Esophagus (tissue), 2 donors: ENCODE data around the gene VAMP7. TPM values are rescaled to one million over a fixed set of nuclear protein-coding genes. Genes with fewer than 3 reads are reported as not detected.
"Not testable (repeated sequence)": the region's sequence is repeated elsewhere in the genome, so short reads cannot be mapped to it uniquely, and the experiment has no call there.

ENCODE experiments used
- H3K27ac ChIP-seq, 2 donors: one replicate each; pipeline ENCODE4 v1.5.1; 2013; ENCODE audit warnings: low read depth in 2 of 2, mild to moderate bottlenecking in 2 of 2, inconsistent platforms in 1 of 2, low read length in 1 of 2, moderate library complexity in 1 of 2
- H3K27me3 ChIP-seq, 2 donors: one replicate each; pipeline ENCODE4 v1.6.1; 2013; ENCODE audit warnings: low read length in 2 of 2, control low read depth in 1 of 2, mild to moderate bottlenecking in 1 of 2; ENCODE audit not compliant: insufficient read depth in 2 of 2, control insufficient read depth in 1 of 2
- H3K36me3 ChIP-seq, 2 donors: one replicate each; pipeline ENCODE4 v1.6.1; 2013; ENCODE audit warnings: low read length in 1 of 2; ENCODE audit not compliant: control insufficient read depth in 2 of 2, insufficient read depth in 2 of 2
- H3K4me1 ChIP-seq, 2 donors: one replicate each; pipeline ENCODE4 v1.6.1; 2013; ENCODE audit warnings: low read length in 1 of 2; ENCODE audit not compliant: control insufficient read depth in 2 of 2, insufficient read depth in 2 of 2
- H3K4me3 ChIP-seq, 2 donors: one replicate each; pipeline ENCODE4 v1.5.1; 2013; ENCODE audit warnings: low read length in 2 of 2, mild to moderate bottlenecking in 2 of 2, low read depth in 1 of 2, moderate library complexity in 1 of 2
- H3K9me3 ChIP-seq, 2 donors: one replicate each; pipeline ENCODE4 v1.6.1; 2013; ENCODE audit warnings: mild to moderate bottlenecking in 2 of 2, low read depth in 1 of 2, low read length in 1 of 2, moderate library complexity in 1 of 2; ENCODE audit not compliant: control insufficient read depth in 2 of 2, insufficient read depth in 1 of 2
- WGBS, 2 donors: extraction: QIAGEN DNeasy Blood & Tissue Kit; methylation state at CpG; one replicate each; pipeline ENCODE4 v1.1.7; 2013; 5-methylcytosine and 5-hydroxymethylcytosine counted together
- polyA plus RNA-seq, 2 donors: library from polyadenylated mRNA; stranded (reverse); fragments of 200-250 nt; gene quantifications; one replicate each; pipeline ENCODE4 v1.2.3, GENCODE V29; 2013
- donor health status: healthy with polysubstance abuse.
- donor health status: Bipolar disorder and iron deficiency.

The VAMP7 gene
- polyA plus RNA-seq, 2 donors, result 11.8 to 18.4 TPM

DNA sequence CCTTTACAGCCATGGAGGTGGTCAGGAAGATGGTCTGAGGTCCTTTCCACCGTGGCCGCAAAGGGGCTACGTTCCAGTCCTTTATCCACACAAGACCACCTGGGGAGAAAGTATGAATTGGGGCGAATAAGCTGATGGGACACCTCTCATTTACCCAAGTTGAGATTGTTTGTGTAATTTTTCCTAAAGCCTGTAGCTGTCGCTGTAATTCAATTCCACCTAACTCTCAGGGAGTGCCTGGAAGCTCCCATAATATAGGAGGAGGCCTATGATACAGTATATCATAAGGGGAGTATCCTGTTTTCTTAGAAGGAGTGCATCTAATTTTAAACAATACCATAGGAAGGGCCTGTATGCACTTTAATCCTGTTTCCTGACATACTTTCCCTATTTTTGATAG is 90.5 kb downstream of the VAMP7 start:
- not testable (repeated sequence) for H3K9me3 ChIP-seq, H3K36me3 ChIP-seq, H3K27ac ChIP-seq, H3K4me1 ChIP-seq, H3K4me3 ChIP-seq, H3K27me3 ChIP-seq
- 63 to 69% methylated on average over 5 of the region's 5 CpGs for WGBS, 2 donors

DNA sequence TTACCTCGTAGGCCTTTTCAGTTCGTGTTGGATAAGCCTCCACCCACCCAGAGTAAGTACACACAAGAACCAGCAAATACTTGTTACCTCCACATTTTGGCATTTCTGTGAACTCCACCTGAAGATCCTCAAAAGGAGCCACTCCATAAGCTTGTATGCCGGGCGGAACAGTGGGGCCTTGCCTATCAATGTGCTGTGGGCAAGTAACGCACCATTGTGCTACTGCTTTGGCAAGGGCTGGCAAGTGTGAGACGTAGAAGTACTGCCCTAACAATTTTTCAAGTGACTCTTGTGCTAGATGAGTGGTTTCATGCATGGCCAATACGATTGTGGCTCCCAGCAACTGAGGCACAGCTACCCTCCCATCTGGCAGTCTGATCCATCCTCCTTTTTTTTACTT is 91.1 kb downstream of the VAMP7 start:
- H3K4me3 ChIP-seq, H3K27ac ChIP-seq, H3K27me3 ChIP-seq, H3K36me3 ChIP-seq, H3K9me3 ChIP-seq, H3K4me1 ChIP-seq: not testable (repeated sequence)
- 73 to 75% methylated on average over 7 of the region's 7 CpGs for WGBS, 2 donors

DNA sequence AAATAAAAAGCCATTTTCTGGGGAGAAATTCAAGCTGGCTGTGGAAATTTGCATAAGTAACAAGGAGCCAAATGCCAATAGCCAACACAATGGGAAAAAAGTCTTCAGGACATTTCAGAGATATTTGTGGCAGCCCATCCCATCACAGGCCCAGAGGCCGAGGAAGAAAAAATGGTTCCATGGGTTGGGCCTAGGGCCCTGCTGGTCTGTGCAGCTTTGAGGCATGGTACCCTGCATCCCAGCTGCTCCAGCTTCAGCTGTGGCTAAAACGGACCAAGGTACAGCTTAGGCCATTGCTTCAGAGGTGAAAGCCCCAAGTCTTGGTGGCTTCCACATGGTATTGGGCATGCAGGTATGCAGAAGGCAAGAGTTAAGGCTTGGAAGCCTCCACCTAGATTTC is 102.2 kb downstream of the VAMP7 start:
- no peaks in the 10 kb centered on the region for H3K36me3 ChIP-seq
- no peak overlapping the region for H3K4me3 ChIP-seq
- WGBS, 2 donors, result 76 to 82% methylated on average over 2 of the region's 2 CpGs
- H3K27ac ChIP-seq, result no peak overlapping the region
- H3K27me3 ChIP-seq, result peaks cover 0 to 2% of the 10 kb centered on the region in 2 donors
- H3K4me1 ChIP-seq, result no peaks in the 10 kb centered on the region
- H3K9me3 ChIP-seq, result peaks cover 3 to 7% of the 10 kb centered on the region in 2 donors

DNA sequence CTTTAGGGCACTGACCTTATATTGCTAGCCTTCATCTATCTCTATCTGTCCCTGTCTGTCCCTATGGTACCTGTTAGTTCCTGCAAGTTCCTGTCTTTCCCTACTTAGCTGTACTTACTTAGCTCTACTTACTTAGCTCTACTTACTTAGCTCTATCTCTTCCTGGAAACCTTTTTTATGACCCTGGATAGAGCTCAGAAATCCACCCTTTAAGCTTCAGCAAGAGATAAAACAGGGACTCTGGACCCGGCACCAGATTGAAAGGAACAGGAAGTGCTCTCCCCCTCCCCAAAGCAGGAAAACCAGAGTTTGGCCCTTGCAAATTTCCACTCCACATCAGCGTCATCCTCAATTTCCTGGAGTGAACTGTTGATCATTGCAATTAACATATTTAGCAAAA is 104.1 kb downstream of the VAMP7 start:
- no peak overlapping the region for H3K27ac ChIP-seq
- whole genome bisulfite sequencing, 2 donors, result 60 to 69% methylated on average over 2 of the region's 2 CpGs
- peaks cover 3 to 7% of the 10 kb centered on the region in 2 donors for H3K9me3 ChIP-seq
- no peaks in the 10 kb centered on the region for H3K36me3 ChIP-seq
- H3K27me3 ChIP-seq, result peaks cover 0 to 2% of the 10 kb centered on the region in 2 donors
- H3K4me3 ChIP-seq, result no peak overlapping the region
- H3K4me1 ChIP-seq, result no peaks in the 10 kb centered on the region

DNA sequence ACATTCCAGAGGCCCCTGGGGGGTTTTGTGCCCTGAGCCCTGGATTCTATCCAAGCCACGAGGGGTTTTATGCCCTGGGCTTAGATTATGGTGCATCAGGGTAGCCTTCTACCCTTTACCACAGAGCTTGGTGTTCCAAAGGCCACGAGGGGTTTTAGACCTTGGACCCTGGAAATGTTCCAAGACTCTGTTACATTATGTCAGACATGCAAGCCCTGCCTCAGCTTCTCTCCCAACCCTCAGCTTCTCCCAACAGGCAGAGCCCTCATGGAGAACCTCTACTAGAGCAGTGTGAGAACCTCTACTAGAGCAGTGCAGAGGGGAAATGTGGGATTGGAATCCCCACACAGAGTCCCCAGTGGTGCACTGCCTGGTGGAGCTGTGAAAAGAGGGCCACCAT is 105.8 kb downstream of the VAMP7 start:
- not testable (repeated sequence) for H3K27ac ChIP-seq, H3K27me3 ChIP-seq, H3K36me3 ChIP-seq, H3K4me3 ChIP-seq, H3K4me1 ChIP-seq, H3K9me3 ChIP-seq
- 18 to 20% methylated on average over 2 of the region's 2 CpGs for WGBS, 2 donors

DNA sequence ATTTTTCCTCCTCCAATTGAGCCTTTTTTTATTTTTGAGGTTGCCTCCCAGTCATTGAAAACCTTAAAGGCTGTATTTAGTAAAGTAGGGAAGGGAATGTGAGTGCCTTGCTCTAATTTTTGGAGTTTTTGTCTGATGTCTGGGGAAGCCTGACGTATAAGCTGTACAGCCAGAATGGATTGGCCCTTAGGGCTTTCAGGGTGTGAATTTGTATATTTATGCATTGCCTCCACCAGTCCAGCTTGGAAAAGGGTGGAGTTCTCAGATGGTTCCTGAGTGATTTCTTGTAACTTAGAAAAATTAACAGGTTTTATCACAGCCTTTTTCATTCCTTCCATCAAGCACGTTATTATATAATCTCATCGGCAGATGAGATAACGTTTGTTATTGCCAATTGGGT is 107.7 kb downstream of the VAMP7 start:
- no peaks in the 10 kb centered on the region for H3K27me3 ChIP-seq
- H3K27ac ChIP-seq, result no peak overlapping the region
- no peak overlapping the region for H3K4me3 ChIP-seq
- H3K36me3 ChIP-seq, result no peaks in the 10 kb centered on the region
- H3K4me1 ChIP-seq, result no peaks in the 10 kb centered on the region
- peaks cover 0 to 3% of the 10 kb centered on the region in 2 donors for H3K9me3 ChIP-seq
- WGBS, 2 donors, result 68 to 73% methylated on average over 4 of the region's 4 CpGs

Other genes starting within 250 kb of the VAMP7 start
- gene IL9R, start 116.4 kb downstream of the VAMP7 start, polyA plus RNA-seq, result under 1 TPM; 0.26 to 0.37 TPM